ENCODE results near the gene CCDC85A. TPM values are rescaled to one million over a fixed set of nuclear protein-coding genes. Genes with fewer than 3 reads are reported as not detected.

Gene CCDC85A
- total RNA-seq, 2 donors from 2014 or later, result 0.18 to 0.86 TPM

GRCh38 chr2:56240210-56240609, 56.4 kb downstream of the CCDC85A start:
- Histone ChIP-seq H3K9me3 (ENCODE audit: control insufficient read depth, low read length) (no peaks in the 10 kb centered on the region), H3K27ac (ENCODE audit: low read depth, low read length) (no peak overlapping the region), H3K27me3 (ENCODE audit: control insufficient read depth, insufficient read depth, low read length, poor library complexity, severe bottlenecking) (no peaks in the 10 kb centered on the region), H3K36me3 (ENCODE audit: control insufficient read depth, insufficient read depth, low read length) (no peaks in the 10 kb centered on the region), H3K9ac (ENCODE audit: extremely low read depth, low read length, poor library complexity, severe bottlenecking) (no peak overlapping the region), H3K4me1 (ENCODE audit: control insufficient read depth, insufficient read depth, low read length) (no peaks in the 10 kb centered on the region), H3K4me3 (ENCODE audit: low read length) (no peak overlapping the region)
- no peak for DNase-seq
- peaks cover 4% of the 10 kb centered on the region for H3K9me3 Mint-ChIP-seq
- no peaks in the 10 kb centered on the region for H3K36me3 Mint-ChIP-seq (ENCODE audit: low read depth)
- peaks cover 3% of the 10 kb centered on the region for H3K27me3 Mint-ChIP-seq (ENCODE audit: insufficient read depth)
- no peak overlapping the region for H3K4me3 Mint-ChIP-seq
- H3K27ac Mint-ChIP-seq, result no peak overlapping the region
- 88 to 94% methylated on average over 5 of the region's 5 CpGs for WGBS, 2 experiments (ENCODE audit: insufficient coverage in 1 of 2, insufficient read length in 1 of 2)
- no peaks in the 10 kb centered on the region for H3K4me1 Mint-ChIP-seq
- TF ChIP-seq, protein P1, sequence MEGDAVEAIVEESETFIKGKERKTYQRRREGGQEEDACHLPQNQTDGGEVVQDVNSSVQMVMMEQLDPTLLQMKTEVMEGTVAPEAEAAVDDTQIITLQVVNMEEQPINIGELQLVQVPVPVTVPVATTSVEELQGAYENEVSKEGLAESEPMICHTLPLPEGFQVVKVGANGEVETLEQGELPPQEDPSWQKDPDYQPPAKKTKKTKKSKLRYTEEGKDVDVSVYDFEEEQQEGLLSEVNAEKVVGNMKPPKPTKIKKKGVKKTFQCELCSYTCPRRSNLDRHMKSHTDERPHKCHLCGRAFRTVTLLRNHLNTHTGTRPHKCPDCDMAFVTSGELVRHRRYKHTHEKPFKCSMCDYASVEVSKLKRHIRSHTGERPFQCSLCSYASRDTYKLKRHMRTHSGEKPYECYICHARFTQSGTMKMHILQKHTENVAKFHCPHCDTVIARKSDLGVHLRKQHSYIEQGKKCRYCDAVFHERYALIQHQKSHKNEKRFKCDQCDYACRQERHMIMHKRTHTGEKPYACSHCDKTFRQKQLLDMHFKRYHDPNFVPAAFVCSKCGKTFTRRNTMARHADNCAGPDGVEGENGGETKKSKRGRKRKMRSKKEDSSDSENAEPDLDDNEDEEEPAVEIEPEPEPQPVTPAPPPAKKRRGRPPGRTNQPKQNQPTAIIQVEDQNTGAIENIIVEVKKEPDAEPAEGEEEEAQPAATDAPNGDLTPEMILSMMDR (conservative IDR thresholded peaks at IDR 0.05), result no peak

DNA sequence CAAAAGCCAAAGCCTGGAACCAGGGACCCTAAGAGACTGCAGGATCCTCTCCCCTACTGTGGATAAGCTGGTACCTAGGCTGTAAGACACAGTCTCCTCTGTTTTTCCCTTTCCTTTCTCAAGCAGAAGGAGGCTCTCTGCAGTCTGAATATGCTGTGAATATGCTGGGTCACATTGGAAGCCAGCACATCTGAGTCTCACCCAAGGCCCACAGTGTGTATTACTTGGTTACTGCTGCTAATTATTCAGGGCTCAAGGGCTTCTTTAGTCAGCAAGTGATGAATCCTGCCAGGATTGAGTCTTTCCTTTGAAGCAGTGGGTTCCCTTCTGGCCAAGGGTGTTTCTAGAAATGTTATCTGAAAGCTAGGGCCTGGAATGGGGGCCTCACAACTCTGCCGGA, 60.7 kb downstream of the CCDC85A start:
- no peak overlapping the region for H3K27ac ChIP-seq (ENCODE audit: low read depth, low read length)
- 0% methylated on average over 1 of the region's 1 CpG; no CpG with 5 or more reads in 1 of the 2 experiments for WGBS, 2 experiments (ENCODE audit: insufficient coverage in 1 of 2, insufficient read length in 1 of 2)
- no peaks in the 10 kb centered on the region for H3K9me3 ChIP-seq (ENCODE audit: control insufficient read depth, low read length)
- TF ChIP-seq, protein P1 (conservative IDR thresholded peaks at IDR 0.05), result no peak
- H3K9ac ChIP-seq (ENCODE audit: extremely low read depth, low read length, poor library complexity, severe bottlenecking), result no peak overlapping the region
- Mint-ChIP-seq H3K36me3 (ENCODE audit: low read depth) (no peaks in the 10 kb centered on the region), H3K4me1 (no peaks in the 10 kb centered on the region), H3K27me3 (ENCODE audit: insufficient read depth) (peaks cover 3% of the 10 kb centered on the region), H3K27ac (no peak overlapping the region), H3K4me3 (no peak overlapping the region), H3K9me3 (peaks cover 4% of the 10 kb centered on the region)
- no peaks in the 10 kb centered on the region for H3K36me3 ChIP-seq (ENCODE audit: control insufficient read depth, insufficient read depth, low read length)
- no peak for DNase-seq
- H3K27me3 ChIP-seq (ENCODE audit: control insufficient read depth, insufficient read depth, low read length, poor library complexity, severe bottlenecking), result no peaks in the 10 kb centered on the region
- H3K4me3 ChIP-seq (ENCODE audit: low read length), result no peak overlapping the region
- H3K4me1 ChIP-seq (ENCODE audit: control insufficient read depth, insufficient read depth, low read length), result no peaks in the 10 kb centered on the region

- WGBS, 2 experiments (ENCODE audit: insufficient coverage in 1 of 2, insufficient read length in 1 of 2), result 80 to 92% methylated on average over 1 of the region's 1 CpG
- H3K27me3 Mint-ChIP-seq (ENCODE audit: insufficient read depth), result peaks cover 3% of the 10 kb centered on the region
Observed at GRCh38 chr2:56244911-56245530, 61.2 kb downstream of the CCDC85A start.

More at GRCh38 chr2:56244911-56245530, 61.2 kb downstream of the CCDC85A start:
- no peaks in the 10 kb centered on the region for H3K36me3 Mint-ChIP-seq (ENCODE audit: low read depth)
- DNase-seq, result no peak
- H3K27ac Mint-ChIP-seq, result no peak overlapping the region
- Histone ChIP-seq H3K36me3 (ENCODE audit: control insufficient read depth, insufficient read depth, low read length) (no peaks in the 10 kb centered on the region), H3K4me3 (ENCODE audit: low read length) (no peak overlapping the region), H3K9me3 (ENCODE audit: control insufficient read depth, low read length) (no peaks in the 10 kb centered on the region), H3K27ac (ENCODE audit: low read depth, low read length) (no peak overlapping the region), H3K27me3 (ENCODE audit: control insufficient read depth, insufficient read depth, low read length, poor library complexity, severe bottlenecking) (no peaks in the 10 kb centered on the region), H3K9ac (ENCODE audit: extremely low read depth, low read length, poor library complexity, severe bottlenecking) (no peak overlapping the region), H3K4me1 (ENCODE audit: control insufficient read depth, insufficient read depth, low read length) (no peaks in the 10 kb centered on the region)
- TF ChIP-seq, protein P1 (conservative IDR thresholded peaks at IDR 0.05), result no peak
- H3K9me3 Mint-ChIP-seq, result peaks cover 4% of the 10 kb centered on the region
- H3K4me1 Mint-ChIP-seq, result no peaks in the 10 kb centered on the region
- H3K4me3 Mint-ChIP-seq, result no peak overlapping the region

Measured in endodermal cell (in vitro differentiated cells).